Choroid plexus epithelial cell (primary cell): ENCODE results near the gene SOX5.
"Not testable (repeated sequence)": the region's sequence is repeated elsewhere in the genome, so short reads cannot be mapped to it uniquely, and the experiment has no call there.

Source experiments
- DNase-seq: peaks from one replicate; pipeline ENCODE4 v3.0.0-alpha.2; 2010; ENCODE audit warnings: low read depth
- H3K4me3 ChIP-seq: 2 replicates; pipeline ENCODE4 v1.5.1; 2011; ENCODE audit warnings: low read depth, mild to moderate bottlenecking, control low read depth, low read length, moderate library complexity
- CTCF ChIP-seq: conservative IDR thresholded peaks from 2 replicates; pipeline ENCODE4 v1.5.1; 2011; ENCODE audit warnings: low read depth, mild to moderate bottlenecking, control low read depth, inconsistent platforms, low read length, moderate library complexity

SOX5 gene

GRCh38 chr12:23731493-23731892 lies 218.0 kb downstream of the SOX5 start:
- no peak for TF ChIP-seq CTCF
- H3K4me3 ChIP-seq, result no peak overlapping the region
- no peak for DNase-seq

- H3K4me3 ChIP-seq, result no peak overlapping the region
- TF ChIP-seq CTCF, result no peak
- DNase-seq, result no peak
Observed at GRCh38 chr12:23731035-23731434, 218.4 kb downstream of the SOX5 start.

GRCh38 chr12:23729359-23729758 lies 220.1 kb downstream of the SOX5 start:
- TF ChIP-seq CTCF, result no peak
- peak; percentile 11 for DNase-seq
- no peak overlapping the region for H3K4me3 ChIP-seq

- H3K4me3 ChIP-seq, result no peak overlapping the region
- no peak for DNase-seq
- no peak for TF ChIP-seq CTCF
Observed at GRCh38 chr12:23726646-23727045, 222.8 kb downstream of the SOX5 start.

GRCh38 chr12:23722655-23723054 lies 226.8 kb downstream of the SOX5 start:
- no peak for TF ChIP-seq CTCF
- no peak for DNase-seq
- no peak overlapping the region for H3K4me3 ChIP-seq

- TF ChIP-seq CTCF, result no peak
- no peak for DNase-seq
- H3K4me3 ChIP-seq, result no peak overlapping the region
Observed at GRCh38 chr12:23721268-23721667, 228.2 kb downstream of the SOX5 start.

- no peak for TF ChIP-seq CTCF
- DNase-seq, result no peak
- no peak overlapping the region for H3K4me3 ChIP-seq
Observed at GRCh38 chr12:23719493-23719892, 230.0 kb downstream of the SOX5 start.

- DNase-seq, H3K4me3 ChIP-seq: not testable (repeated sequence)
Observed at GRCh38 chr12:23710361-23710760, 239.1 kb downstream of the SOX5 start.
